NT2/D1 (cell line): ENCODE data around the gene CFAP74.

Experiments used
- DNase-seq: peaks from one replicate; pipeline ENCODE4 v3.0.0-alpha.2; 2011; ENCODE audit warnings: low read depth, low spot score
- H3K27me3 ChIP-seq: 2 replicates; pipeline ENCODE4 v1.6.0; 2011; ENCODE audit warnings: mild to moderate bottlenecking; ENCODE audit not compliant: insufficient read length, insufficient read depth
- H3K36me3 ChIP-seq: 2 replicates; pipeline ENCODE4 v1.6.1; 2011; ENCODE audit warnings: mild to moderate bottlenecking, low read length, mixed read lengths; ENCODE audit not compliant: insufficient read depth, insufficient read length
- H3K4me1 ChIP-seq: 2 replicates; pipeline ENCODE4 v1.5.1; 2011; ENCODE audit not compliant: insufficient read depth, insufficient read length
- H3K4me3 ChIP-seq: 2 replicates; pipeline ENCODE4 v1.5.1; 2011; ENCODE audit warnings: low read depth; ENCODE audit not compliant: insufficient read length
- H3K9ac ChIP-seq: 2 replicates; pipeline ENCODE4 v1.6.0; 2011; ENCODE audit warnings: low read depth; ENCODE audit not compliant: insufficient read length
- H3K9me3 ChIP-seq: 2 replicates; pipeline ENCODE4 v1.5.1; 2011; ENCODE audit warnings: mild to moderate bottlenecking, low read length; ENCODE audit not compliant: insufficient read depth
- SUZ12 ChIP-seq: IDR thresholded peaks from 2 replicates; pipeline ENCODE4 v1.6.1; 2011; ENCODE audit not compliant: insufficient read length, insufficient read depth; ENCODE audit errors: extremely low read depth
- YY1 ChIP-seq: IDR thresholded peaks from 2 replicates; pipeline ENCODE4 v1.6.1; 2011; ENCODE audit not compliant: insufficient read length, insufficient read depth
- ZNF274 ChIP-seq: IDR thresholded peaks from 2 replicates; pipeline ENCODE4 v1.6.1; 2011; ENCODE audit warnings: mild to moderate bottlenecking, low read depth, low read length

Gene CFAP74

GRCh38 chr1:2049225-2049717 lies 45.7 kb upstream of the CFAP74 start:
- peak overlapping the region; percentile 65 for H3K9ac ChIP-seq
- peak overlapping the region; percentile 57 for H3K4me3 ChIP-seq
- H3K9me3 ChIP-seq, result no peaks in the 10 kb centered on the region
- peak; percentile 54 for DNase-seq
- H3K36me3 ChIP-seq, result no peaks in the 10 kb centered on the region
- peaks cover 11% of the 10 kb centered on the region for H3K4me1 ChIP-seq
- no peak for TF ChIP-seq YY1
- no peak for TF ChIP-seq SUZ12
- no peak for TF ChIP-seq ZNF274
- H3K27me3 ChIP-seq, result peaks cover 36% of the 10 kb centered on the region

GRCh38 chr1:2047749-2048729 lies 44.5 kb upstream of the CFAP74 start:
- H3K4me3 ChIP-seq, result no peak overlapping the region
- no peak for TF ChIP-seq YY1
- no peaks in the 10 kb centered on the region for H3K36me3 ChIP-seq
- H3K4me1 ChIP-seq, result peaks cover 14% of the 10 kb centered on the region
- peaks cover 36% of the 10 kb centered on the region for H3K27me3 ChIP-seq
- H3K9ac ChIP-seq, result no peak overlapping the region
- no peak for DNase-seq
- no peaks in the 10 kb centered on the region for H3K9me3 ChIP-seq

GRCh38 chr1:2046953-2047748 lies 43.6 kb upstream of the CFAP74 start:
- Histone ChIP-seq H3K36me3 (no peaks in the 10 kb centered on the region), H3K4me1 (peaks cover 16% of the 10 kb centered on the region), H3K9me3 (no peaks in the 10 kb centered on the region), H3K27me3 (peaks cover 36% of the 10 kb centered on the region), H3K9ac (peak overlapping the region; percentile 44), H3K4me3 (peak overlapping the region; percentile 28)
- TF ChIP-seq ZNF274 (no peak), SUZ12 (no peak), YY1 (no peak)
- no peak for DNase-seq

- DNase-seq, result peak; percentile 56
- no peak overlapping the region for H3K4me3 ChIP-seq
Measured at GRCh38 chr1:2046174-2046917, 42.8 kb upstream of the CFAP74 start.

GRCh38 chr1:2045468-2046173 lies 42.0 kb upstream of the CFAP74 start:
- peaks cover 21% of the 10 kb centered on the region for H3K27me3 ChIP-seq
- peaks cover 19% of the 10 kb centered on the region for H3K4me1 ChIP-seq
- no peaks in the 10 kb centered on the region for H3K36me3 ChIP-seq
- H3K9ac ChIP-seq, result no peak overlapping the region
- no peak overlapping the region for H3K4me3 ChIP-seq
- no peaks in the 10 kb centered on the region for H3K9me3 ChIP-seq
- DNase-seq, result no peak
- TF ChIP-seq YY1 (no peak), ZNF274 (no peak), SUZ12 (no peak)

More at GRCh38 chr1:2046174-2046917, 42.8 kb upstream of the CFAP74 start:
- no peak for TF ChIP-seq SUZ12
- TF ChIP-seq ZNF274, result no peak
- no peak for TF ChIP-seq YY1
- Histone ChIP-seq H3K9ac (no peak overlapping the region), H3K27me3 (peaks cover 28% of the 10 kb centered on the region), H3K36me3 (no peaks in the 10 kb centered on the region), H3K9me3 (no peaks in the 10 kb centered on the region), H3K4me1 (peaks cover 20% of the 10 kb centered on the region)

GRCh38 chr1:2044510-2045319 lies 41.1 kb upstream of the CFAP74 start:
- Histone ChIP-seq H3K4me1 (peaks cover 19% of the 10 kb centered on the region), H3K36me3 (no peaks in the 10 kb centered on the region), H3K27me3 (peaks cover 20% of the 10 kb centered on the region), H3K4me3 (no peak overlapping the region), H3K9ac (peak overlapping the region; percentile 67), H3K9me3 (no peaks in the 10 kb centered on the region)
- DNase-seq, result no peak
- TF ChIP-seq YY1 (no peak), ZNF274 (no peak), SUZ12 (no peak)
